Activated CD8-positive, alpha-beta memory T cell treated with anti-CD3 and anti-CD28 coated beads, Interleukin-2, amount 50 U/mL, for 24 hours (primary cell): ENCODE measurements around the gene ARHGAP1.
"Not testable (repeated sequence)": the region's sequence is repeated elsewhere in the genome, so short reads cannot be mapped to it uniquely, and the experiment has no call there.

Source experiments
- DNase-seq: peaks from one replicate; pipeline ENCODE4 v3.0.0-alpha.2; 2020; ENCODE audit errors: extremely low read depth

Gene ARHGAP1

DNA sequence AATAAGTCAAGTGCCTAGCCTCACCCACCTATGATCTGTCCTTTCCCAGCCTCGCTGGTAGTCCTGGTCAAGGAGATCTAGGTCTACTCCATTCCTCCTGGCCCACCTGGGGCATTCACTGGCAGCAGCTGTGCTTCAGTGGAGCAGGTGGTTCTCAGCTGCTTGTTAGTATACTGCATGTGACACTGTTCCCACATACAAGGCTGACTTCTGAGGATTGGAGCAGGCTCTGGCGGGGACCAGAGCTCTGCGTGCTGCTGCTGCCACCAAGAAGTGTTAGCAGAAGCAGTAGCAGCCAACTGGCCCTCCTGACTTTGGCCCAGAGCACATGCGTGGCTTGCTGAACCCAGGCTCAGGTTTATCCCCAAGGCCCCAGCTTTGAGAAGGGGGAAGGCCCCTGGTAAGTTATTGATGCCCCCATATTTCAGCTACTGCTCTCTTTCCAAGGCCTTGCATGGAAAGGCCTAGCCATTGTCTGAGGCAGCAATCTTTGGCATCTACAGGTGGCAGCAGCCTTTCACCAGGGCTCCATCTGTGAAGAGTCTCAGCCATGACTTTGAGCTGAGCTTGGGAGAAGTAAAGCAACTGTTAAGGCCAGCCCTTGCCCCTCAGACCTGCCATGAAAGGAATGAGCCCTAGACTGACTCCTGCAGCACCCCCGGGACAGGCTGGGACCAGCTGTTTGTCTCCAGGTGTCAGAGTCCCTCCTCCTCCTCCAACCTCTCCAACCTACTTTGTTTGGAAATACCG, 26.5 kb downstream of the ARHGAP1 start:
- no peak for DNase-seq

DNA sequence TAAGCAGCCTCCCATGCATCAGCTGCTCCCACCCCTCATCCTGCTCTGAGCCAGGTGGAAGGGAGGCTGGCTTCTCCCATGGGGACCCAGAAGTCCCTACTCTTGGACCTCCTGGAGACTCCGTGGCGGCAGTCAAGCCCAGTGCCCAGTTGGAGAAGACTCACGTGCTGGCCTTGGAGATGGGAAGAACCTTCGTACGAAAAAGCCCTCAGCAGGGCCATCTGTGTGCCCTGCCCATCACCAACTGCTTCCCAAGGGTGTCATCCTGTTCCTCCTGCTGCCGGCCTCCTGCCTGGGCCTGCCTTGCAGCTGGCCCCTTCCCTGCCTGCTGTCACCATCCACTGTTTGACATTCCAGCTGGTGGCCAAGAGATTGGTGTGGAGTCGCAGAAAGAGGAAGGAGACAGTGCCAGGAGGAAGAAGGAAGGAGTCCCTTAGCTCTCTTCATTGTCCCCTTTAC, 28.0 kb downstream of the ARHGAP1 start:
- no peak for DNase-seq

DNA sequence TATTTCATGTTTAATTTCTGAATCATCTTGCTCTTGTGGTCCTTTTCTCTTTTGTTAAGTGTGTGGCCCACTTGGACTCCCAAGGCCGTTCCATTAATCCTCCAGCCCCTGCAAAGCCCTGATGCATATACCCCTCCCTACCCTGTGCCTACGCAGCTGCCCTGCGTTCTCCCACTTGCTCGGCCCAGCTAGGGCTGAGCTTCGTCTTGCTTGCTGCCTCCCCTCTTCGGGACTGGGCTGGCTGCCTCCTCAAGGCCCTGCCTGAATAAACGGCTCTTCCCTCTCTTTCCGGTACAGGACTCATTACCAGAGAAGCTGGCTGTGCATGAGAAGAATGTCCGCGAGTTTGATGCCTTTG, 28.5 kb downstream of the ARHGAP1 start:
- DNase-seq, result no peak

DNA sequence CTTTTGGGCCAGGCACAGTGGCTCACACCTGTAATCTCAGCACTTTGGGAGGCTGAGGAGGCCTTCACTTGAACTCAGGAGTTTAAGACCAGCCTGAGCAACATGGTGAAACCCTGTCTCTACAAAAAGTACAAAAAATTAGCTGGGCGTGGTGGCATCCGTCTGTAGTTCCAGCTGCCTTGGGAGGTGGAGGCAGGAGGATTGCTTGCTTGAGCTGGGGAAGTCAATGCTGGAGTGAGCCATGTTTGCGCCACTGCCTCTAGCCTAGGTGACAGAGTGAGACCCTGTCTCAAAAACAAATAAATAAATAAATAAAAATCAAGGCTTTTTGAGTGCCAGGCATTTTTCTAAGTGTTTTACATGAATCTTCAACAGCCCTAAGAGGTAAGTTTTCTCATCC, 29.9 kb downstream of the ARHGAP1 start:
- not testable (repeated sequence) for DNase-seq

DNA sequence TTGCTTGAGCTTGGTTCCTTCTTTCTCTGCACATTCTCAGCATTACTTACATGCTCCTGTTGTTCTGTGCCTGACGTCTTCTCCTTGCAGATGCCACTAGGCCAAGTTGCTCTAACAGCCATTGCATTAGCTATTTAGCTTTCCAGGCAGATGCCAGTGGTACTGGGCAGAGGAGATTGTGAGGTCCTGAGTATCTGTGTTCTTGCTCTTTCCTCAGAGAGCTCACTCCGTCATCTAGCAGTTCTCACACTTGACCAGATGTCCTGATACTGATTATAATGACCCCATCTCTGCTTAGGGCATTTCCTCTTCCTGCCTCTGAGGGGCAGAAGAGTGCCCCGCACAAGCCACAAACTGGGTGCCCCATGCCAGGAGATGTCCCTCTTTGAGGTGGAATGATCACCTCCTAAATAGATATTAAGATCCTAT, 30.7 kb downstream of the ARHGAP1 start:
- DNase-seq, result no peak

DNA sequence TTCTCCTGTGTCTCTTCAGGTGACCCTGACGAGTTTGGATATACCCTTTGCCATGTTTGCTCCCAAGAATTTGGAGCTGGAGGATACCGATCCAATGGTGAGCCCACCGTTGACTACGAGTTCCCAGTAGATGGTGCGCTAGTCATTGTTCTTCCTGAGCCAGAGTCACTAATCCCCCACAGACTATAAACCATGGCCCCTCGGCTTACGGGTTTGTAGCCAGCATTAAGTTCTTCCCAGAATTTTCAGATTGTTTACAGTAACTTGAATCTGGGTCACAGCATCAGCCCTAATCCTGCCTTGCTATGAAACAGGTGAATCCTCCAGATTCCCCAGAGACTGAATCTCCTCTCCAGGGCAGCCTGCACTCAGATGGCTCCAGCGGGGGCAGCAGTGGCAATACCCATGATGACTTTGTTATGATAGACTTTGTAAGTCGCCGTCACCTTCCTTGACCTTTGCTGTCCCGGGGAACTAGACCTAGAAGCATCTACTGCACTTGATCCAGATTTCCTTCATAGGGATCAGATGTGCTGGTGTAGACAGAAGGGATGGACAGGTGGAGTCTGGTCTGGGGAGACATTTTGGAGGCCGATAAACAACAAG, 31.8 kb downstream of the ARHGAP1 start:
- DNase-seq, result no peak

DNA sequence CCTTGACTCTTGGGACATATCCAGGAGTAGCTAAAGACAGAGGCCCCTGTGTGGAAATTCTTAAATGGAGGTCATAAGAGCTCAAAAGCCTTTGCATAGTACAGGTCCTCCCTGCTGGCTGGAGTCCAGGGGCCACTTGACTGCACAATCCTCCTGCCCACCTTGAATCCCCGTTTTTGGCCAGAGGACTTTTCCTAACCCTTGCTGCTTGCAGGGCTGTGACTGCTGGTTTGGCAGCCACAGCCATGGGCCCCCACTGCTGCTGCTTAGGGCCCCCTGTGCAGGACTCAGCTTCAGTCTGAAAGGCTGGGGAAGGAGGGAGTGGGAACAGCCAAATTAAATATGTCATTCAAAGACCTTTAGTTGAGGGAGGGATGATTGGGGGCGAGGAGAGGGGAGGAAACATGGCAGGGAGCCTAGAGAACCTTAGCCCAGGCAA, 33.4 kb downstream of the ARHGAP1 start:
- DNase-seq, result no peak

DNA sequence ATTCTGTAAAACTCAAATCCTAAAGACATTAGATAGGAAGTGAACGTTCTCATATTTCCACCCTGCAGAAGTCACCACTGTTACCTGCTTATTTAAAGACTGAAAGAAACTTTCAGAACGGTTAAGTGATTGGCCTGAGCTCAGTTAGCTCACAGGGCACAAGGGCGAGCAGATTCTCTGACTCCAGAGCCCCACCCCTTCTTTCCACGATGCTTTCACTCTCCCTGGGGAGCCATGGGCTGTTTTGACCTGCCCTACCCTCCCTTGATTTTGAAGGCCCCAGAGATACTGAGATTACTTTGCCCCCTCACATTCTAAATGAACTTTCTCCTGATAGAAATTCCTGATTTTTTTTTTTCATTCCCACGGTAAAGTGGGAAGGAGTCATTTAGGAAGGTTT, 33.9 kb downstream of the ARHGAP1 start:
- no peak for DNase-seq

DNA sequence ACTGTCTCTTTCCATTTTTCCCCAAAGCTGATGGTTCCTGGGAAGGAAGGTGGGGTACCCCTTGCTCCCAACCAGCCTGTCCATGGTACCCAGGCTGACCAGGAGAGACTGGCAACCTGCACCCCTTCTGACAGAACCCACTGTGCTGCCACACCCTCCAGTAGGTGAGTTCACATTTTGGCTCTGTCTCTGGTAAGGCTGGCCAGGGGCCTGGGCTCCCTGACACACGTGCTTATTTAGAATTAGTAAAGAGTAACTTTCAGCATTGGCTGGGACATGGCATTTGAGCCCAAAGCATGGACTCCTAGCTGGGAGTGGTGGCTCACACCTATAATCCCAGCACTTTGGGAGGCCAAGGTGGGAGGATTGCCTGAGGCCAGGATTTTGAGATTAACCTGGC, 35.1 kb downstream of the ARHGAP1 start:
- no peak for DNase-seq

DNA sequence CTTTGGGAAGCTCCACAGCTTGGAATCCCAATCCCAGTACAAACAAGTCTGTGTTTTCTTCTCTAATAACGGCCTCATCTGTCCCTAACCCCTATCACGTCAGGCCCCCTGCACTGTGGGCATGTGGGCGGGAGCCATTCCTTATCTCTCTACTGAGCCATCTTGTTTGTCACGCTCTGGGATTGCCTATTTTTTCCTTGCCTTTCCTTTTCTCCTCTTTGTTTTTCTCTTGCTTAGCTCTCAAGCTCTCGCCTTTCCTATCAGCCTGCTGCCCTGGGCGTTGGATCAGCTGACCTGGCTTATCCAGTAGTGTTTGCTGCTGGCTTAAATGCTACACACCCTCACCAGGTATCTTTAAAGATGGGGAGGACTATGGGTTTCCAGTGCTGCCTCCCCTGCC, 35.8 kb downstream of the ARHGAP1 start:
- no peak for DNase-seq

DNA sequence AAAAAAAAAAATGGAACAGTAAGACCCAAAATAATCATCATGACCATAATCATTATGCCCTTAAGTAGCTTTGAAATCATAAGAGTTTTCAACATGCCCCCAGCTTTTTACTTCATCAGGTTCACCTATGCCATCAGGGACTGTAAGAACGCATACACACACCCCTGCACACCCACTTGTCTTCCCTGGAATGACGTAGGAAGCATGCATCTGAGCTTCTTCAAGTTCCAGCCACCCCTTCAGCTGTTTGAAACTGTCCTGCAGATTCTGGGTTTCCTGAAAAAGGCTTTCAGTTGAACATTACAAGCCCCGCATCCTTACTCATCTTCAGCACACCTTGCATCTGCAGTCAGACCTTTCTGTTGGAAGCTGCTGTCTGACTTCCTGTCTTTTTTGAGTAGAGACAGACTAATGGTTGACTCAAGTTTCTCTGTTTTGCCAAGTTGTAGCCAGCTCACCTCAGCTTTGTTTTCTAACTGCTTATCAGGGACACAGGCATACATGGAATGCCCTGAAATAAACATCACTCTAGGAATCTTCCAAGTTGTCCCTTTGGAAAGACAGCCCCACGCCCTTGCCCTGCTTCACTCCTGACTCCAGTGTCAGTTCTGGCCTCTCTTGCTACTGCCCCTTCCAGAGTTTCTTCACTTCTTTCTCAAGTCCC, 37.0 kb downstream of the ARHGAP1 start:
- no peak for DNase-seq

DNA sequence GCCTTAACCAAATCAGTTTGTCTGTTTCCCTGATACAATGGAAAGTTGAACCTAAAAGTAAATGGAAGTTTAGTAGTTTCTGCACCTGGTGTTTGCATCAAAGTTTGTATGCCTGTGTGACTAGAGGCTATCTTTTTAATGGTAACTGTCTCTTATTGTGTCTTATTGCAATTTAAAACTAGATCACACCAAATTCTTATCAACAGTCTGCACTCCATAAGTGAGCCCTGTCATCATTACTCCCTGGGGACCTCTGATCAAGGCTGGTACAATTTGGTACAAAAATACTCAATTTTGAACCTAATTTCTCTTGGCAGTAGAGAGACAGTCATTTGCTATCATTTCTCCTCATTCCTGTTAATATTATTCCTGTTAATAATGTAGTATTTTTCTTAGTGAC, 38.1 kb downstream of the ARHGAP1 start:
- no peak for DNase-seq

DNA sequence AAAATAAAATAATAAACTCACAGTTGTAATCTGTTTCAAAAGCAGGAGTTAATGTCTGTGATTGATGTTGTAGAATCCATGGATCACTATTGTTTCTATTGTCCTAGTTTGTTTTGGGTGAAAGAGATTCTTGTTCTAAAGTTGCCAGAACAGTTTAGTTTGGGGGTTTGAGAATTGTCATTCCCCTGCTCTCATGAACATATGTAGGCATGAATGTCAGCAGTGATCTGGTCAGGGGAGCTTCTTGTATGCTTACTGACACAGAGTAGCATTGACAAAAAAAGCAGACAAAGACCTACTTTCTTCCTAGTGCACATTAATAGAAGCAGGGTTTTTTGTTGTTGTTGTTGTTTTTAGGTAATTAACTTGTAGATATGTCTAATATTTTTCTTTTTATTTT, 38.6 kb downstream of the ARHGAP1 start:
- DNase-seq, result no peak

DNA sequence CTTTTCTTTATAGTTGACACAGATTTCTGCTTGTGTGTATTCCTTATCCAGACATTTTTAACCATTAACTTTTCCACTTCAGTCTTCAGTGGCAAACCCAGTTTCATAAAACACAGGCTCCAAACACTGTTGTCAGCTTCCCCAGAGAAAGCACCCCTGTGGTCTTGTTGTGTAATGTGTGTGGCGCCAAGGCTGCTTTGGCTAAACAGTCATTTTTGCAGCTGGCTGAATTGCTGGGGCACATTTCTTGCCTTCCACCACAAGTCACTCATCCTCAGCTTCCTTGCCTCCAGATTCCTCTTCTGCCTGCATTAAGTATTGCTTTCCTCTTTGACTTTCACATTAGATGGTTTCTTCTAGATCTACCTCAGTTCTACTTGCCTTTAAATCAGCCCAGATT, 40.5 kb downstream of the ARHGAP1 start:
- DNase-seq, result no peak

DNA sequence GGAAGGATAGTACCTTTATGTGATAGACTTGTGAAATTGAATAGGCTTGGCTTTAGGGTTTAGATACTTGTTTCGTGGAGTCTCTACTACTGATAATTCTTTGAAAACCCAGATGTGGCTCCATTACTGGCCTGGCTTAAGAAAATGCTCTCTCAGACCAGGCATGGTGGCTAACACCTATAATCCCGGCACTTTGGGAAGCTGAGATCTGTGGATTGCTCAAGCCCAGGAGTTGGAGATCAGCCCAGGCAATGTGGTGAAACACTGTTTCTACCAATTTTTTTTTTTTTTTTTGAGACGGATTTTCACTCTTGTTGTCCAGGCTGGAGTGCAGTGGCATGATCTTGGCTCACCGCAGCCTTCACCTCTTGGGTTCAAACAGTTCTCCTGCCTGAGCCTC, 42.2 kb downstream of the ARHGAP1 start:
- DNase-seq, result no peak

DNA sequence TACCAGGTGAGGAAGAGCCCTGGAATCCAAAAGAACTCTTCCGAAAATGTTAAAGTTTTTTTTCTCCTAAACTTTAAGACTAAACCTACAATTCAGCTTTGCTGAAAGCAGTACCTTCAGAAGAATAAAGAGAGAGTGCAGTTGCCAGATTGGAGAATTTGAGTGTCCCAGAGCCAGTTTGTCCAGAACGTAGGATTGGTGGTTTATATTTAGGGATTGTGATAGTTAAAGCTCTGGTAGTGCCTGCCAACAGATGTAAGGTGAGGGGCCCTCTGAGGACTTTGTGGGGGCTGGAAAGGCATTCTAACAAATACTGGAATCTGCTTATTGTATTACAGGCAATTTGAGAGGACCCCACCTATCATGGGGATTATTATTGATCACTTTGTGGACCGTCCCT, 43.2 kb downstream of the ARHGAP1 start:
- no peak for DNase-seq

DNA sequence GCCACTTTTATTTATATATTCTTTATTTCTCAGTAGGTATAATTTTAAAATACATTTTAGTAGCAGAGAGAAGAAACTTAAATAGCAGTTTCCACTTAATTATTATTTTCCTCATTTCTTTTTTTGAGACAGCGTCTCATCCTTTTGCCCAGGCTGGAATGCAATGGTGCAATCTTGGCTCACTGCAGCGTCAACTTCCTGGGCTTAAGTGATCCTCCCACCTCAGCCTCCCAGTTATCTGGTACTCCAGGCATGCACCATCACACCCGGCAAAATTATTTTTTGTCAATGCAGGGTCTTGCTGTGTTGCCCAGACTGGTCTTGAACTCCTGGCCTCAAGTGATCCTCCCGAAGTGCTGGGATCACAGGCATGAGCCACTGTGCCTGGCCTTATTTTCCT, 44.8 kb downstream of the ARHGAP1 start:
- no peak for DNase-seq

DNA sequence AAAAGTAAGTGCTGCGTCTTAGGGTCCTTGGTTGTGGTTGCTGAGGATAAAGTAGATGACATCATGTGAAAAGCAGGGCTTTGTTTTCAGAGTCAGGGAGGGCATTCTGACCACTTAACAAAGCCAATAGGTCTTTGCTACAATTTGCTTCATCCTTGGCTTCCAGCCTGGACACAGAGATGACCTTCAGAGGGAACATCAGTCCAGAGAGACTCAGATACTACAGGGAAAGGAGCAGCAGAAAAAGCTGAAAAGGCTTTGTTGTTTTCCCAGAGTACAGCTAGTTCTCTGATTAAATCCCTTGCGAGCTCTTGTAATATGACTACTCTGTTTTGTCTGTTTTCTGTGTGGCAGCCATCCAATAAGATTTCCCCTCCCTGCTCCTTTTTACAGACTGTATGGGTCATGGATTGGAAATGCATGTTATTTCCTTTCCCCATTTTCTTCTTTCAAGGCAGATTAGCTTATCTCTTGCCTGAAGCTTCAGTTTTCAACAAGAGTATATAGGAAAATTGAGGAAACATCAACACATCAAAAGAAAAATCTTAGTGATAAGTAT, 51.2 kb downstream of the ARHGAP1 start:
- no peak for DNase-seq

DNA sequence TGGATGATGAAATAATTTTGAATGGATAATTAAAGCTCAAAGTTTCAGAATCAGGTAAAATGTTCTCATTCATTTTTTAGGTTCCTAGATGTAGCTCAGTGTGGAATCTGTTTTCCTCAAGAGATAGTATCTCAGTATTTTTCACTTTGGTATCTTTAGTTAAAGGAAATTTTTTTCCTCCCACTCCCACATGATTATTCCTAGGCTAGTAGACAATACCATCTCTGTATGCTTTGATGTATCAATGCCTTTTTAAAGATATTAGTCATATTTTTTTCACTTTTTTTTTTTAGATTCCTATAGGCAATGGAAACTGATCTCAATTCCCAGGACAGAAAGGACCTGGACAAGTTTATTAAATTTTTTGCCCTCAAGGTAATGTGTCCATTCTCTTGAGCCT, 56.4 kb downstream of the ARHGAP1 start:
- DNase-seq, result no peak

DNA sequence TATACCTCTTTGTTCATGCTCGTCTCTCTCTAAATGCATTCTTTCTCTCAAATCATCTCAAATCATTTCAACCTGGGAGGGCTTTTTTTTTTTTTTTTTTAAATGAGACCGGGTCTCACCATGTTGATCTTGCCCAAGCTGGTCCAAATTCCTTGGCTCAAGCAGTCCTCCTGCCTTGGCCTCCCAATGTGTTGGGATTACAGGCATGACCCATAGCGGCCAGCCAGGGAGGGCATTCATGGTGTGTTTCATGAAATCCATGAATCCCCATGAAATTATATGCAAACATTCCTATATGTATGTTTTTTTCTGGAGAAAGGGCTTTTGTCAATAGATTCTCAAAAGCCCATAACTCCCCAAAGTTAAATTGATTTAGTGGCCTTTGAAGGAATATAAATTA, 56.9 kb downstream of the ARHGAP1 start:
- DNase-seq, result no peak

DNA sequence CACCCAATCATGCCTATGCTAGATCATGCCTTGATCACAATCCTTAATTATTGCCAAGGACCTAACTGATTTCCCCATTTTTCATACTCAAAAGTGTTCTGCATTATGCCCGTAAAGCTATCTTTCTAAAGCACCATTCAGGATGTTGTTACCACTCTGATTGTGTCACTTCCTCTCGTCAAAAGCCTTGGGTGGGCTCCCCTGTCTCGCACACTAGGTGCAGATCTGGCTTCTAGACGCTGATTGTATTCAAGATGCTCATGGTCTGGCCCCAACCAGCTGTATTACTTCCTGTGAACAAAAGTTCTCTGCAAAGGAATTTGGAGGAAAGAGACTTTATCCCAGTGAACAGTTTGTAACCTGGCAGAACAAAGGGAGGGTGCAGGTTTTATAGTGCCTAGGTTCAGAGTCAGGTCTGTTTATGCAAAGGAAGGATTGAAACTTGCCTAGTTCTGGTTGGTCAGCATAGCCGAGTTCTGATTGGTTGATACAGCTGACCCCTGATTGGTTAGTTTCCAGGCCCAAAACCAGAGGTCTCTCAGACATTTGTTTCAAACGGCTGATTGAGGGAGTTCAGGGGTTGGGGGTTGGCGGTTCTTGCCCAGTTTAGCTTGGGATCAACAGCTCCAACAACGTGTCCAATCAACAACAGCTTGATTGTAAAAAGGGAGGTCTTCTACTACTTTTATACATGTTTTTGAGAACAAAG, 57.6 kb downstream of the ARHGAP1 start:
- no peak for DNase-seq

DNA sequence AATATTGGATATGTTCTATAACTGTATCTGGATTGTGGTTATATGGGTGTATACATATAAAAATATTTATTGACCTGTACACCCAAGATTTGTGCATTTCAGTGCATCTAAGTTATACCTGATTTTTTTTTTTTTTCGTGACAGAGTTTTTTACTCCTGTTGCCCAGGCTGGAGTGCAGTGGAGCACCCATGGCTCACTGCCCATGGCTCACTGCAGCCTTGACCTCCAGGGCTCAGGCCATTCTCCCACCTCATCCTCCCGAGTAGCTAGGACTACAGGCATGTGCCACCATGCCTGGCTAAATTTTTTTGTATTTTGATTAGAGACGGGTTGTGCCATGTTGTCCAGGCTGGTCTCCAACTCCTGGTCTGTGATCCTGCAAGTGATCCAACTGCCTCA, 58.8 kb downstream of the ARHGAP1 start:
- DNase-seq, result no peak
